AG08396 (cell line): ENCODE measurements around the gene SLC12A1.
"Not testable (repeated sequence)": the region's sequence is repeated elsewhere in the genome, so short reads cannot be mapped to it uniquely, and the experiment has no call there.

Experiments used
- DNase-seq: peaks from one replicate; pipeline ENCODE4 v3.0.0; 2012; ENCODE audit warnings: low spot score, mixed read lengths

SLC12A1 gene

GRCh38 chr15:48309740-48310139 lies 103.6 kb downstream of the SLC12A1 start:
- DNase-seq, result no peak

- DNase-seq, result no peak
These were observed 107.1 kb downstream of the SLC12A1 start for GRCh38 chr15:48313216-48313615.

- DNase-seq, result no peak
These were observed 108.9 kb downstream of the SLC12A1 start for GRCh38 chr15:48315041-48315440.

GRCh38 chr15:48317221-48317620 lies 111.1 kb downstream of the SLC12A1 start:
- DNase-seq, result no peak

- DNase-seq, result no peak
These were observed 112.0 kb downstream of the SLC12A1 start for GRCh38 chr15:48318131-48318530.

- no peak for DNase-seq
These were observed 117.2 kb downstream of the SLC12A1 start for GRCh38 chr15:48323294-48323693.

GRCh38 chr15:48324949-48325348 lies 118.8 kb downstream of the SLC12A1 start:
- DNase-seq, result no peak

- no peak for DNase-seq
These were observed 119.3 kb downstream of the SLC12A1 start for GRCh38 chr15:48325400-48325799.

GRCh38 chr15:48326180-48326579 lies 120.1 kb downstream of the SLC12A1 start:
- not testable (repeated sequence) for DNase-seq

GRCh38 chr15:48330105-48330785 lies 124.1 kb downstream of the SLC12A1 start:
- DNase-seq, result peak; percentile 20

GRCh38 chr15:48330855-48331795 lies 125.0 kb downstream of the SLC12A1 start, which contains the start of gene DUT:
Gene DUT, plus strand, starts transcription at chr15:48331429. Its CDS starts 87 bp downstream, at chr15:48331516.
- peak; percentile 90 for DNase-seq

GRCh38 chr15:48331796-48332641 lies 125.9 kb downstream of the SLC12A1 start:
- peak; percentile 91 for DNase-seq

- DNase-seq, result no peak
These were observed 126.5 kb downstream of the SLC12A1 start for GRCh38 chr15:48332642-48333034.

GRCh38 chr15:48333540-48333939 lies 127.4 kb downstream of the SLC12A1 start:
- DNase-seq, result no peak

GRCh38 chr15:48334260-48334659 lies 128.2 kb downstream of the SLC12A1 start:
- DNase-seq, result no peak

GRCh38 chr15:48336940-48337339 lies 130.8 kb downstream of the SLC12A1 start:
- DNase-seq, result peak; percentile 22

- no peak for DNase-seq
These were observed 131.5 kb downstream of the SLC12A1 start for GRCh38 chr15:48337607-48338006.

- no peak for DNase-seq
These were observed 134.0 kb downstream of the SLC12A1 start for GRCh38 chr15:48340111-48340510.

- DNase-seq, result no peak
These were observed 137.8 kb downstream of the SLC12A1 start for GRCh38 chr15:48343865-48344264.

- DNase-seq, result no peak
These were observed 139.4 kb downstream of the SLC12A1 start for GRCh38 chr15:48345516-48345915.

GRCh38 chr15:48352474-48353072 lies 146.5 kb downstream of the SLC12A1 start:
- peak; percentile 21 for DNase-seq
